Measurements from ENCODE around the gene TMOD1. TPM values are rescaled to one million over a fixed set of nuclear protein-coding genes. Genes with fewer than 3 reads are reported as not detected.
"Not testable (repeated sequence)": the region's sequence is repeated elsewhere in the genome, so short reads cannot be mapped to it uniquely, and the experiment has no call there.

The TMOD1 gene
- total RNA-seq, 1 donor from 2014 or later: 0.49 TPM

- Mint-ChIP-seq H3K9me3 (peaks cover 27% of the 10 kb centered on the region), H3K4me3 (no peak overlapping the region), H3K27me3 (ENCODE audit: low read depth) (peaks cover 2% of the 10 kb centered on the region), H3K4me1 (peaks cover 6% of the 10 kb centered on the region), H3K27ac (no peak overlapping the region), H3K36me3 (peaks cover 43% of the 10 kb centered on the region)
- TF ChIP-seq CTCF (IDR thresholded peaks at IDR 0.05; ENCODE audit: unreplicated experiment): no peak
- no peak for DNase-seq (ENCODE audit: low spot score in 2 of 2, unreplicated experiment in 2 of 2)
Observed at GRCh38 chr9:97487107-97487506, 14.4 kb upstream of the TMOD1 start.

GRCh38 chr9:97487861-97488260 lies 13.6 kb upstream of the TMOD1 start:
- TF ChIP-seq CTCF (IDR thresholded peaks at IDR 0.05; ENCODE audit: unreplicated experiment): no peak
- Mint-ChIP-seq H3K27me3 (ENCODE audit: low read depth) (peaks cover 2% of the 10 kb centered on the region), H3K4me1 (peaks cover 6% of the 10 kb centered on the region), H3K9me3 (peaks cover 27% of the 10 kb centered on the region), H3K4me3 (no peak overlapping the region), H3K36me3 (peaks cover 39% of the 10 kb centered on the region), H3K27ac (no peak overlapping the region)
- no peak for DNase-seq (ENCODE audit: low spot score in 2 of 2, unreplicated experiment in 2 of 2)

- Mint-ChIP-seq H3K27me3 (ENCODE audit: low read depth) (peaks cover 2% of the 10 kb centered on the region), H3K27ac (no peak overlapping the region), H3K9me3 (peaks cover 27% of the 10 kb centered on the region), H3K36me3 (peaks cover 42% of the 10 kb centered on the region), H3K4me3 (no peak overlapping the region), H3K4me1 (peaks cover 6% of the 10 kb centered on the region)
- no peak for DNase-seq (ENCODE audit: low spot score in 2 of 2, unreplicated experiment in 2 of 2)
- TF ChIP-seq CTCF (IDR thresholded peaks at IDR 0.05; ENCODE audit: unreplicated experiment): no peak
Observed at GRCh38 chr9:97491216-97491999, 10.1 kb upstream of the TMOD1 start.

- Mint-ChIP-seq H3K4me1 (peaks cover 10% of the 10 kb centered on the region), H3K27me3 (ENCODE audit: low read depth) (peaks cover 33% of the 10 kb centered on the region), H3K36me3 (peaks cover 16% of the 10 kb centered on the region)
- not testable (repeated sequence) for H3K4me3 Mint-ChIP-seq; H3K9me3 Mint-ChIP-seq; DNase-seq (ENCODE audit: low spot score in 2 of 2, unreplicated experiment in 2 of 2); H3K27ac Mint-ChIP-seq
Observed at GRCh38 chr9:97497558-97498375, 3.7 kb upstream of the TMOD1 start.

GRCh38 chr9:97498846-97499245 lies 2.6 kb upstream of the TMOD1 start:
- H3K27ac Mint-ChIP-seq; H3K9me3 Mint-ChIP-seq; DNase-seq (ENCODE audit: low spot score in 2 of 2, unreplicated experiment in 2 of 2); H3K4me3 Mint-ChIP-seq: not testable (repeated sequence)
- peaks cover 12% of the 10 kb centered on the region for H3K36me3 Mint-ChIP-seq
- H3K27me3 Mint-ChIP-seq (ENCODE audit: low read depth): peaks cover 33% of the 10 kb centered on the region
- H3K4me1 Mint-ChIP-seq: peaks cover 15% of the 10 kb centered on the region

- H3K27ac Mint-ChIP-seq: no peak overlapping the region
- H3K4me3 Mint-ChIP-seq: peak overlapping the region; percentile 25
- peaks cover 15% of the 10 kb centered on the region for H3K4me1 Mint-ChIP-seq
- H3K36me3 Mint-ChIP-seq: peaks cover 12% of the 10 kb centered on the region
- H3K27me3 Mint-ChIP-seq (ENCODE audit: low read depth): peaks cover 33% of the 10 kb centered on the region
- no peaks in the 10 kb centered on the region for H3K9me3 Mint-ChIP-seq
- no peak for DNase-seq (ENCODE audit: low spot score in 2 of 2, unreplicated experiment in 2 of 2)
- TF ChIP-seq CTCF (IDR thresholded peaks at IDR 0.05; ENCODE audit: unreplicated experiment): no peak
Observed at GRCh38 chr9:97500263-97500662, 1.2 kb upstream of the TMOD1 start.
